ENCODE measurements around the gene ELMO1.
"Not testable (repeated sequence)": the region's sequence is repeated elsewhere in the genome, so short reads cannot be mapped to it uniquely, and the experiment has no call there.

The ELMO1 gene

GRCh38 chr7:37149051-37149772 is 299.5 kb downstream of the ELMO1 start:
- DNase-seq (ENCODE audit: low read depth in 1 of 2, low spot score in 1 of 2): no peak

- DNase-seq (ENCODE audit: low read depth in 1 of 2, low spot score in 1 of 2): no peak
Measured at GRCh38 chr7:37145682-37146081, 303.0 kb downstream of the ELMO1 start.

- no peak for DNase-seq (ENCODE audit: low read depth in 1 of 2, low spot score in 1 of 2)
Measured at GRCh38 chr7:37144423-37144822, 304.2 kb downstream of the ELMO1 start.

GRCh38 chr7:37142958-37143357 is 305.7 kb downstream of the ELMO1 start:
- DNase-seq (ENCODE audit: low read depth in 1 of 2, low spot score in 1 of 2): no peak

- DNase-seq (ENCODE audit: low read depth in 1 of 2, low spot score in 1 of 2): no peak
Measured at GRCh38 chr7:37141742-37142141, 306.9 kb downstream of the ELMO1 start.

GRCh38 chr7:37133902-37134301 is 314.8 kb downstream of the ELMO1 start:
- not testable (repeated sequence) for DNase-seq (ENCODE audit: low read depth in 1 of 2, low spot score in 1 of 2)

GRCh38 chr7:37131855-37132254 is 316.8 kb downstream of the ELMO1 start:
- no peak for DNase-seq (ENCODE audit: low read depth in 1 of 2, low spot score in 1 of 2)

- DNase-seq (ENCODE audit: low read depth in 1 of 2, low spot score in 1 of 2): no peak
Measured at GRCh38 chr7:37129035-37129425, 319.6 kb downstream of the ELMO1 start.

GRCh38 chr7:37128327-37129034 is 320.2 kb downstream of the ELMO1 start:
- DNase-seq (ENCODE audit: low read depth in 1 of 2, low spot score in 1 of 2): no peak

- DNase-seq (ENCODE audit: low read depth in 1 of 2, low spot score in 1 of 2): no peak
Measured at GRCh38 chr7:37119296-37119860, 329.3 kb downstream of the ELMO1 start.

- DNase-seq (ENCODE audit: low read depth in 1 of 2, low spot score in 1 of 2): no peak
Measured at GRCh38 chr7:37118004-37118403, 330.7 kb downstream of the ELMO1 start.

GRCh38 chr7:37117292-37117691 is 331.4 kb downstream of the ELMO1 start:
- no peak for DNase-seq (ENCODE audit: low read depth in 1 of 2, low spot score in 1 of 2)

GRCh38 chr7:37116093-37116701 is 332.5 kb downstream of the ELMO1 start:
- no peak for DNase-seq (ENCODE audit: low read depth in 1 of 2, low spot score in 1 of 2)

- no peak for DNase-seq (ENCODE audit: low read depth in 1 of 2, low spot score in 1 of 2)
Measured at GRCh38 chr7:37113661-37114355, 334.9 kb downstream of the ELMO1 start.

GRCh38 chr7:37112876-37113275 is 335.8 kb downstream of the ELMO1 start:
- DNase-seq (ENCODE audit: low read depth in 1 of 2, low spot score in 1 of 2): no peak

- DNase-seq (ENCODE audit: low read depth in 1 of 2, low spot score in 1 of 2): no peak
Measured at GRCh38 chr7:37112218-37112617, 336.4 kb downstream of the ELMO1 start.

- no peak for DNase-seq (ENCODE audit: low read depth in 1 of 2, low spot score in 1 of 2)
Measured at GRCh38 chr7:37111459-37111858, 337.2 kb downstream of the ELMO1 start.

- no peak for DNase-seq (ENCODE audit: low read depth in 1 of 2, low spot score in 1 of 2)
Measured at GRCh38 chr7:37110660-37111424, 337.8 kb downstream of the ELMO1 start.

GRCh38 chr7:37109843-37110242 is 338.8 kb downstream of the ELMO1 start:
- DNase-seq (ENCODE audit: low read depth in 1 of 2, low spot score in 1 of 2): no peak

- DNase-seq (ENCODE audit: low read depth in 1 of 2, low spot score in 1 of 2): no peak
Measured at GRCh38 chr7:37109016-37109683, 339.5 kb downstream of the ELMO1 start.

Measured in stimulated activated CD4-positive, alpha-beta T cell treated with anti-CD3 and anti-CD28 coated beads, Interleukin-15, amount 100 ng/mL, for 1 hour (primary cell).